Thymus (tissue), 11 donors: ENCODE results near the gene CWF19L2. TPM values are rescaled to one million over a fixed set of nuclear protein-coding genes. Genes with fewer than 3 reads are reported as not detected.

ENCODE experiments used
- DNase-seq, 9 donors: peaks; one replicate each; pipeline ENCODE4 v3.0.0-alpha.2; 2013; ENCODE audit warnings: low spot score in 9 of 9, low read depth in 6 of 9, missing footprints in 1 of 9
- H3K27ac ChIP-seq, 2 donors: one replicate each; pipeline ENCODE4 v1.5.1; 2013; ENCODE audit warnings: control low read depth in 1 of 2, low read depth in 1 of 2, low read length in 1 of 2, mild to moderate bottlenecking in 1 of 2, moderate library complexity in 1 of 2
- H3K27me3 ChIP-seq, 2 donors: one replicate each; pipeline ENCODE4 v1.5.1; 2013; ENCODE audit warnings: low read length in 1 of 2; ENCODE audit not compliant: control insufficient read depth in 2 of 2, insufficient read depth in 1 of 2
- H3K36me3 ChIP-seq, 2 donors: one replicate each; pipeline ENCODE4 v1.5.1; 2013; ENCODE audit warnings: low read length in 1 of 2, mild to moderate bottlenecking in 1 of 2, moderate library complexity in 1 of 2; ENCODE audit not compliant: control insufficient read depth in 2 of 2, insufficient read depth in 2 of 2
- H3K4me1 ChIP-seq, 2 donors: one replicate each; pipeline ENCODE4 v1.5.1; 2013; ENCODE audit warnings: low read length in 2 of 2; ENCODE audit not compliant: control insufficient read depth in 2 of 2, insufficient read depth in 2 of 2
- H3K4me3 ChIP-seq, 2 donors: one replicate each; pipeline ENCODE4 v1.5.1; 2013; ENCODE audit warnings: low read length in 2 of 2, control low read depth in 1 of 2, mild to moderate bottlenecking in 1 of 2
- H3K9me3 ChIP-seq, 2 donors: one replicate each; pipeline ENCODE4 v1.5.1; 2013; ENCODE audit warnings: low read length in 1 of 2, mild to moderate bottlenecking in 1 of 2; ENCODE audit not compliant: control insufficient read depth in 2 of 2, insufficient read depth in 1 of 2
- WGBS: extraction: QIAGEN DNeasy Blood & Tissue Kit; methylation state at CpG from one replicate; pipeline ENCODE4 v1.1.7; 2013; 5-methylcytosine and 5-hydroxymethylcytosine counted together
- polyA plus RNA-seq: library from polyadenylated mRNA; stranded (reverse); fragments of 200-250 nt; gene quantifications from one replicate; pipeline ENCODE4 v1.2.3, GENCODE V29; 2013
- total RNA-seq: library from RNA; stranded (reverse); fragments of 120-200 nt; gene quantifications from one replicate; pipeline ENCODE4 v1.2.4, GENCODE V29; 2013
- donor health status: healthy.

The CWF19L2 gene
- total and polyA plus RNA-seq, 2 donors, result 12.1 to 20.4 TPM

GRCh38 chr11:107293677-107294344 is 163.8 kb downstream of the CWF19L2 start:
- Histone ChIP-seq H3K27me3 (no peaks in the 10 kb centered on the region), H3K27ac (no peak overlapping the region), H3K36me3 (peaks cover 0 to 8% of the 10 kb centered on the region in 2 donors), H3K4me3 (no peak overlapping the region), H3K4me1 (no peaks in the 10 kb centered on the region), H3K9me3 (no peaks in the 10 kb centered on the region)
- DNase-seq, result no peak
- 93% methylated on average over 13 of the region's 13 CpGs for WGBS

GRCh38 chr11:107282195-107282594 is 175.4 kb downstream of the CWF19L2 start:
- no peak for DNase-seq
- no peak overlapping the region for H3K4me3 ChIP-seq
- 96% methylated on average over 1 of the region's 1 CpG for WGBS
- H3K36me3 ChIP-seq, result no peaks in the 10 kb centered on the region
- H3K27me3 ChIP-seq, result no peaks in the 10 kb centered on the region
- no peak overlapping the region for H3K27ac ChIP-seq
- no peaks in the 10 kb centered on the region for H3K4me1 ChIP-seq
- H3K9me3 ChIP-seq, result no peaks in the 10 kb centered on the region

Other genes with a start within 250 kb of the CWF19L2 start
- gene ALKBH8, start 107.9 kb upstream of the CWF19L2 start, total RNA-seq, result 8.0 TPM
- 6.7 TPM for gene ALKBH8, start 107.9 kb upstream of the CWF19L2 start, polyA plus RNA-seq
- gene ELMOD1, start 133.3 kb upstream of the CWF19L2 start, total RNA-seq, result 0.05 TPM
- gene ELMOD1, start 133.3 kb upstream of the CWF19L2 start, polyA plus RNA-seq, result 0.34 TPM